GM23338 (cell line): ENCODE data around the gene KCNH5. TPM values are rescaled to one million over a fixed set of nuclear protein-coding genes. Genes with fewer than 3 reads are reported as not detected.

Experiments used
- ATAC-seq: fragments of 200-7000 bp; cut with Tn5 transposase; 3 replicates; pipeline ENCODE4 v1.9.1; 2020
- DNase-seq: peaks from one replicate; pipeline ENCODE4 v3.0.0-alpha.2; 2015; ENCODE audit warnings: low spot score
- H2AFZ ChIP-seq: fragments of 200-600 bp; sonication (generic); 2 replicates; pipeline ENCODE4 v1.8.0; 2016; ENCODE audit warnings: antibody characterized with exemption, mild to moderate bottlenecking, moderate library complexity
- H3F3A ChIP-seq: fragments of 200-600 bp; sonication (generic); replicated peaks from 2 replicates; pipeline ENCODE4 v1.8.0; 2017; ENCODE audit warnings: antibody characterized with exemption, mixed run types, low read depth
- H3K27ac ChIP-seq: fragments of 200-600 bp; sonication (generic); 2 replicates; pipeline ENCODE4 v1.6.1; 2016; ENCODE audit warnings: low read depth
- H3K27me3 ChIP-seq: fragments of 200-600 bp; sonication (generic); 2 replicates; pipeline ENCODE4 v1.8.0; 2016; ENCODE audit warnings: mild to moderate bottlenecking, mixed run types, moderate library complexity; ENCODE audit not compliant: insufficient read depth
- H3K36me3 ChIP-seq: fragments of 200-600 bp; sonication (generic); 2 replicates; pipeline ENCODE4 v1.8.0; 2016; ENCODE audit warnings: mild to moderate bottlenecking; ENCODE audit not compliant: insufficient read depth
- H3K4me1 ChIP-seq: fragments of 200-600 bp; sonication (generic); 2 replicates; pipeline ENCODE4 v1.8.0; 2016; ENCODE audit warnings: mild to moderate bottlenecking, moderate library complexity; ENCODE audit not compliant: insufficient read depth
- H3K4me2 ChIP-seq: fragments of 200-600 bp; sonication (generic); 2 replicates; pipeline ENCODE4 v1.7.1; 2017; ENCODE audit warnings: mixed run types
- H3K4me3 ChIP-seq: fragments of 200-600 bp; sonication (generic); 2 replicates; pipeline ENCODE4 v1.6.1; 2016; ENCODE audit warnings: mixed run types
- H3K79me2 ChIP-seq: fragments of 200-600 bp; sonication (generic); replicated peaks from 2 replicates; pipeline ENCODE4 v1.8.0; 2017; ENCODE audit warnings: mild to moderate bottlenecking; ENCODE audit not compliant: insufficient read depth
- H3K9me2 ChIP-seq: fragments of 200-600 bp; sonication (generic); 2 replicates; pipeline ENCODE4 v1.8.0; 2017; ENCODE audit not compliant: insufficient read depth
- H4K20me1 ChIP-seq: fragments of 200-600 bp; sonication (generic); replicated peaks from 2 replicates; pipeline ENCODE4 v1.8.0; 2017; ENCODE audit warnings: mild to moderate bottlenecking; ENCODE audit not compliant: insufficient read depth
- H3K27ac Mint-ChIP-seq: 2 replicates; pipeline ENCODE4 v1.8.0; 2020; ENCODE audit warnings: inconsistent platforms, mild to moderate bottlenecking, moderate library complexity, mixed read lengths
- H3K27me3 Mint-ChIP-seq: 3 replicates; pipeline ENCODE4 v1.8.0; 2022; ENCODE audit warnings: low read depth, mild to moderate bottlenecking, moderate library complexity, mixed read lengths, inconsistent platforms; ENCODE audit not compliant: insufficient read depth, poor library complexity
- H3K36me3 Mint-ChIP-seq: 3 replicates; pipeline ENCODE4 v1.8.0; 2021; ENCODE audit warnings: low read depth, mild to moderate bottlenecking, inconsistent platforms, moderate library complexity, mixed read lengths
- H3K4me1 Mint-ChIP-seq: 3 replicates; pipeline ENCODE4 v1.8.0; 2020; ENCODE audit warnings: mild to moderate bottlenecking, inconsistent platforms, mixed read lengths
- H3K4me3 Mint-ChIP-seq: 3 replicates; pipeline ENCODE4 v1.8.0; 2021; ENCODE audit warnings: moderate library complexity, mild to moderate bottlenecking, inconsistent platforms, mixed read lengths
- H3K9me3 Mint-ChIP-seq: 3 replicates; pipeline ENCODE4 v1.8.0; 2020; ENCODE audit warnings: moderate library complexity, mild to moderate bottlenecking, inconsistent platforms, mixed read lengths
- CREB1 ChIP-seq: fragments of 250-450 bp; sonication (Bioruptor Pico); IDR thresholded peaks from 2 replicates; pipeline ENCODE4 v1.5.0; 2020; ENCODE audit warnings: low read depth, mild to moderate bottlenecking, moderate library complexity
- ETS1 ChIP-seq: IDR thresholded peaks from 2 replicates; pipeline ENCODE4 v1.6.1; 2016; ENCODE audit warnings: antibody characterized with exemption
- EZH2 ChIP-seq: fragments of 200-600 bp; sonication (generic); IDR thresholded peaks from one replicate; pipeline ENCODE4 v1.8.0; 2017; ENCODE audit warnings: antibody characterized with exemption, mild to moderate bottlenecking, low read depth; ENCODE audit not compliant: unreplicated experiment
- EZH2phosphoT487 ChIP-seq: fragments of 200-600 bp; sonication (generic); IDR thresholded peaks from one replicate; pipeline ENCODE4 v1.8.1; 2018; ENCODE audit warnings: antibody characterized with exemption; ENCODE audit not compliant: unreplicated experiment
- JUNB ChIP-seq: IDR thresholded peaks from one replicate; pipeline ENCODE4 v1.6.1; 2016; ENCODE audit warnings: antibody characterized with exemption; ENCODE audit not compliant: unreplicated experiment
- NANOG ChIP-seq: IDR thresholded peaks from 2 replicates; pipeline ENCODE4 v1.6.1; 2016; ENCODE audit warnings: antibody characterized with exemption, borderline replicate concordance
- POLR2AphosphoS5 ChIP-seq: IDR thresholded peaks from 2 replicates; pipeline ENCODE4 v1.6.1; 2016; ENCODE audit warnings: antibody characterized with exemption, low read depth
- STAT1 ChIP-seq: IDR thresholded peaks from one replicate; pipeline ENCODE4 v1.6.1; 2016; ENCODE audit warnings: antibody characterized with exemption; ENCODE audit not compliant: unreplicated experiment
- ZNF114 ChIP-seq: fragments of 250-450 bp; sonication (Bioruptor Pico); IDR thresholded peaks from 2 replicates; pipeline ENCODE4 v1.5.0; 2020; ENCODE audit warnings: mild to moderate bottlenecking, moderate library complexity
- ZNF331 ChIP-seq: fragments of 250-450 bp; sonication (Bioruptor Pico); IDR thresholded peaks from 2 replicates; pipeline ENCODE4 v1.5.0; 2020; ENCODE audit warnings: low read depth, mild to moderate bottlenecking, moderate library complexity
- ZNF462 ChIP-seq: fragments of 250-450 bp; sonication (Bioruptor Pico); IDR thresholded peaks from 2 replicates; pipeline ENCODE4 v1.5.0; 2020; ENCODE audit warnings: mild to moderate bottlenecking, moderate library complexity
- polyA plus RNA-seq: library from polyadenylated mRNA; unstranded; fragments of >200 nt; fragmentation: Nextera tagmentation; extraction: Ambion mirVana; gene quantifications from 2 replicates; pipeline ENCODE4 v1.2.1, GENCODE V29; 2016
- total RNA-seq: library from RNA; depleted of rRNA; stranded (reverse); fragments of >200 nt; shearing (Covaris generic); gene quantifications from 2 replicates; pipeline ENCODE4 v1.2.3, GENCODE V29; 2014
- TF ChIP-seq, protein P1 (sequence below), 2 experiments: fragments of 200-600 bp in 1 of 2; sonication (generic) in 1 of 2; conservative IDR thresholded peaks; 2 replicates each; pipeline versions ENCODE4 v1.5.1 to v1.6.1; 2016 to 2017; ENCODE audit warnings: antibody characterized with exemption in 2 of 2, low read depth in 2 of 2, mild to moderate bottlenecking in 2 of 2, moderate library complexity in 1 of 2

The KCNH5 gene
- total and polyA plus RNA-seq, 2 experiments from 2014 or later: 0.71 to 0.83 TPM

GRCh38 chr14:62722406-62722805 lies 322.9 kb downstream of the KCNH5 start:
- no peak for TF ChIP-seq POLR2AphosphoS5
- no peak for TF ChIP-seq ZNF114 (CRISPR knock-in tag)
- no peak for TF ChIP-seq STAT1
- TF ChIP-seq JUNB: no peak
- TF ChIP-seq ZNF331 (CRISPR knock-in tag): no peak
- TF ChIP-seq EZH2: no peak
- no peak for TF ChIP-seq CREB1 (CRISPR knock-in tag)
- no peak overlapping the region for H3K27ac Mint-ChIP-seq

DNA sequence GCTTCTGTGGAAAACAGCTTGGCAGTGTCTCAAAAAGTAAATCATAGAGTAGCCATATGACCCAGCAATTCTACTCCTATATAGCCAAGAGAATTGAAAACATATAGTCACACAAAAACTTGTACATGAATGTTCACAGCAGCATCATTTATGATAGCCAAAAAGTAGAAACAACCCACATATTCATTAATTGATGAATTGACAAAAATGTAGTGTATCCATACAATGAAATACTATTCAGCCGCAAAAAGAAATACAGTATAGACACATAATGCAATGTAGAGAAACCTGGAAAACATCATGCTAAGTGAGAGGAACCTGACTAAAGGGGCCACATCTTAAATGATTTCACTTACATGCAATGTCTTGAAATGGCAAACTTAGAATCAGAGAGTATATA lies 326.6 kb downstream of the KCNH5 start:
- H3K9me3 Mint-ChIP-seq: peaks cover 2% of the 10 kb centered on the region; the same call in 2 of the 3 replicates
- H3K27ac ChIP-seq: no peak overlapping the region
- no peaks in the 10 kb centered on the region for H3K36me3 ChIP-seq
- no peak for DNase-seq
- H3K4me3 ChIP-seq: no peak overlapping the region
- no peaks in the 10 kb centered on the region for H3K27me3 ChIP-seq
- no peaks in the 10 kb centered on the region for H3K9me2 ChIP-seq
- H3K4me3 Mint-ChIP-seq: no peak overlapping the region
- H3K27ac Mint-ChIP-seq: no peak overlapping the region
- H3K4me1 Mint-ChIP-seq: no peaks in the 10 kb centered on the region
- H4K20me1 ChIP-seq: no peaks in the 10 kb centered on the region
- no peaks in the 10 kb centered on the region for H3F3A ChIP-seq
- H3K4me1 ChIP-seq: peaks cover 5% of the 10 kb centered on the region; the same call in 1 of the 2 replicates
- H3K79me2 ChIP-seq: no peaks in the 10 kb centered on the region
- no peaks in the 10 kb centered on the region for H3K27me3 Mint-ChIP-seq
- H3K36me3 Mint-ChIP-seq: peaks cover 5% of the 10 kb centered on the region; the same call in 1 of the 3 replicates
- no peak overlapping the region for H2AFZ ChIP-seq
- ATAC-seq: no peak
- H3K4me2 ChIP-seq: no peak overlapping the region
- TF ChIP-seq CREB1 (CRISPR knock-in tag) (no peak), EZH2 (no peak), ZNF114 (CRISPR knock-in tag) (no peak), ETS1 (no peak), POLR2AphosphoS5 (no peak), ZNF331 (CRISPR knock-in tag) (no peak), ZNF462 (CRISPR knock-in tag) (no peak), EZH2phosphoT487 (no peak), NANOG (no peak), STAT1 (no peak)
- TF ChIP-seq, protein P1, sequence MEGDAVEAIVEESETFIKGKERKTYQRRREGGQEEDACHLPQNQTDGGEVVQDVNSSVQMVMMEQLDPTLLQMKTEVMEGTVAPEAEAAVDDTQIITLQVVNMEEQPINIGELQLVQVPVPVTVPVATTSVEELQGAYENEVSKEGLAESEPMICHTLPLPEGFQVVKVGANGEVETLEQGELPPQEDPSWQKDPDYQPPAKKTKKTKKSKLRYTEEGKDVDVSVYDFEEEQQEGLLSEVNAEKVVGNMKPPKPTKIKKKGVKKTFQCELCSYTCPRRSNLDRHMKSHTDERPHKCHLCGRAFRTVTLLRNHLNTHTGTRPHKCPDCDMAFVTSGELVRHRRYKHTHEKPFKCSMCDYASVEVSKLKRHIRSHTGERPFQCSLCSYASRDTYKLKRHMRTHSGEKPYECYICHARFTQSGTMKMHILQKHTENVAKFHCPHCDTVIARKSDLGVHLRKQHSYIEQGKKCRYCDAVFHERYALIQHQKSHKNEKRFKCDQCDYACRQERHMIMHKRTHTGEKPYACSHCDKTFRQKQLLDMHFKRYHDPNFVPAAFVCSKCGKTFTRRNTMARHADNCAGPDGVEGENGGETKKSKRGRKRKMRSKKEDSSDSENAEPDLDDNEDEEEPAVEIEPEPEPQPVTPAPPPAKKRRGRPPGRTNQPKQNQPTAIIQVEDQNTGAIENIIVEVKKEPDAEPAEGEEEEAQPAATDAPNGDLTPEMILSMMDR (conservative IDR thresholded peaks at IDR 0.05; ENCODE audit: low read depth in 2 of 2): no peak

More at GRCh38 chr14:62722406-62722805, 322.9 kb downstream of the KCNH5 start:
- Histone ChIP-seq H3K9me2 (no peaks in the 10 kb centered on the region), H3K4me3 (no peak overlapping the region), H3K4me2 (no peak overlapping the region), H3F3A (no peaks in the 10 kb centered on the region), H3K4me1 (no peaks in the 10 kb centered on the region), H3K27me3 (no peaks in the 10 kb centered on the region), H2AFZ (no peak overlapping the region), H4K20me1 (no peaks in the 10 kb centered on the region), H3K36me3 (no peaks in the 10 kb centered on the region), H3K27ac (no peak overlapping the region), H3K79me2 (no peaks in the 10 kb centered on the region)
- Mint-ChIP-seq H3K36me3 (peaks cover 5% of the 10 kb centered on the region; the same call in 1 of the 3 replicates), H3K4me3 (no peak overlapping the region), H3K27me3 (no peaks in the 10 kb centered on the region), H3K4me1 (no peaks in the 10 kb centered on the region), H3K9me3 (peaks cover 2% of the 10 kb centered on the region; the same call in 2 of the 3 replicates)
- no peak for DNase-seq
- no peak for ATAC-seq
